A549 (cell line): Measurements from ENCODE around the gene CD68. TPM values are rescaled to one million over a fixed set of nuclear protein-coding genes. Genes with fewer than 3 reads are reported as not detected.

Experiments
- ATAC-seq, 2 experiments: fragments of 200-7000 bp in 1 of 2; fragments of >200 bp in 1 of 2; cut with Nextera tagmentation in 1 of 2; cut with Tn5 transposase in 1 of 2; 3 replicates each; pipeline versions ENCODE4 v1.8.0 to v1.9.1; 2018 to 2020; ENCODE audit warnings: mild to moderate bottlenecking in 1 of 2, moderate library complexity in 1 of 2
- CTCF ChIA-PET: fragments of 300-600 bp; sonication (Branson Sonifier 250); formaldehyde crosslinking; extraction: SDS; loops from one replicate; lab custom pipeline; 2021; ENCODE audit warnings: antibody characterized with exemption, inconsistent platforms; lab: Yijun Ruan, JAX
- POLR2A ChIA-PET: fragments of 350-600 bp; formaldehyde crosslinking; extraction: SDS; loops from one replicate; lab custom pipeline; 2021; ENCODE audit warnings: antibody characterized with exemption, inconsistent platforms; lab: Yijun Ruan, JAX
- DNase-seq, 2 experiments: peaks; one replicate each; pipeline versions ENCODE4 v3.0.0 to v3.0.0-alpha.2; 2011 to 2016; ENCODE audit warnings: low read depth in 1 of 2, low spot score in 1 of 2
- FAIRE-seq: peaks from 2 replicates; lab custom pipeline; 2011; peaks lifted over from hg19 to GRCh38; lab: Jason Lieb, UNC
- H3K27ac ChIP-seq, 2 experiments: fragments of >200 bp; sonication (Bioruptor Twin); formaldehyde crosslinking; 3 replicates each; pipeline ENCODE4 v1.5.1; 2016 to 2017
- H3K4me1 ChIP-seq: fragments of >200 bp; sonication (Bioruptor Twin); formaldehyde crosslinking; 3 replicates; pipeline ENCODE4 v1.6.1; 2016
- H3K4me2 ChIP-seq: fragments of >200 bp; sonication (Bioruptor Twin); formaldehyde crosslinking; 3 replicates; pipeline ENCODE4 v1.6.1; 2016
- H3K4me3 ChIP-seq: fragments of >200 bp; sonication (Bioruptor Twin); formaldehyde crosslinking; 3 replicates; pipeline ENCODE4 v1.5.1; 2016
- H3K9me3 ChIP-seq: fragments of >200 bp; sonication (Bioruptor Twin); formaldehyde crosslinking; 3 replicates; pipeline ENCODE4 v1.6.1; 2016
- ATOH8 ChIP-seq: fragments of 250-450 bp; sonication (Bioruptor Pico); IDR thresholded peaks from 2 replicates; pipeline ENCODE4 v1.5.0; 2020; ENCODE audit warnings: low read depth, mild to moderate bottlenecking, moderate library complexity
- CBX8 ChIP-seq: fragments of 200-600 bp; sonication (generic); IDR thresholded peaks from 2 replicates; pipeline ENCODE4 v1.6.1; 2016
- CHD4 ChIP-seq: fragments of 200-600 bp; sonication (generic); IDR thresholded peaks from 2 replicates; pipeline ENCODE4 v1.6.1; 2016; ENCODE audit warnings: antibody characterized with exemption, mild to moderate bottlenecking, borderline replicate concordance
- EHMT2 ChIP-seq: fragments of 200-600 bp; sonication (generic); IDR thresholded peaks from 2 replicates; pipeline ENCODE4 v1.6.1; 2016; ENCODE audit warnings: antibody characterized with exemption, low read depth, mild to moderate bottlenecking, moderate library complexity
- ELK1 ChIP-seq: fragments of 150-350 bp; IDR thresholded peaks from 2 replicates; pipeline ENCODE4 v1.6.1; 2014; ENCODE audit warnings: low read depth, mild to moderate bottlenecking, low read length
- EP300 ChIP-seq, 2 experiments: fragments of >200 bp; sonication (Bioruptor Twin); formaldehyde crosslinking; IDR thresholded peaks; 2 replicates in 1 of 2; 3 replicates in 1 of 2; pipeline ENCODE4 v1.6.1; 2016 to 2017
- ESRRA ChIP-seq: fragments of 150-350 bp; IDR thresholded peaks from 2 replicates; pipeline ENCODE4 v1.6.1; 2014; ENCODE audit warnings: mild to moderate bottlenecking, low read length, borderline replicate concordance
- FOSL2 ChIP-seq, 2 experiments: fragments of 450-650 bp in 1 of 2; fragments of >200 bp in 1 of 2; sonication (Bioruptor Twin) in 1 of 2; formaldehyde crosslinking; IDR thresholded peaks; 2 replicates each; pipeline versions ENCODE4 v1.5.0 to v1.6.1; 2016 to 2020; ENCODE audit warnings: mild to moderate bottlenecking in 1 of 2, moderate library complexity in 1 of 2
- HDAC2 ChIP-seq: fragments of 200-600 bp; sonication (generic); IDR thresholded peaks from 2 replicates; pipeline ENCODE4 v1.6.1; 2016
- KDM1A ChIP-seq: fragments of 200-600 bp; sonication (generic); IDR thresholded peaks from 2 replicates; pipeline ENCODE4 v1.6.1; 2016; ENCODE audit warnings: low read depth, mild to moderate bottlenecking
- MAX ChIP-seq: IDR thresholded peaks from 2 replicates; pipeline ENCODE4 v1.6.1; 2012
- NFE2L2 ChIP-seq: fragments of 150-350 bp; conservative IDR thresholded peaks from 2 replicates; pipeline ENCODE4 v1.6.1; 2014; ENCODE audit warnings: low read length
- NR3C1 ChIP-seq: fragments of >200 bp; sonication (Bioruptor Twin); formaldehyde crosslinking; IDR thresholded peaks from 3 replicates; pipeline ENCODE4 v1.6.1; 2017
- PHF8 ChIP-seq: fragments of 200-600 bp; sonication (generic); IDR thresholded peaks from 2 replicates; pipeline ENCODE4 v1.6.1; 2016; ENCODE audit warnings: low read depth, mild to moderate bottlenecking, antibody characterized with exemption, moderate library complexity, borderline replicate concordance
- POLR2AphosphoS2 ChIP-seq: conservative IDR thresholded peaks from 2 replicates; pipeline ENCODE4 v1.6.1; 2012; ENCODE audit warnings: low read length, improper control_type of control experiment, inconsistent platforms
- REST ChIP-seq: fragments of 200-600 bp; sonication (generic); IDR thresholded peaks from 2 replicates; pipeline ENCODE4 v1.6.1; 2016; ENCODE audit warnings: antibody characterized with exemption, mild to moderate bottlenecking, moderate library complexity
- SMC3 ChIP-seq: fragments of >200 bp; sonication (Bioruptor Twin); formaldehyde crosslinking; IDR thresholded peaks from 3 replicates; pipeline ENCODE4 v1.6.1; 2018; ENCODE audit warnings: inconsistent platforms
- ZSCAN20 ChIP-seq: fragments of 250-450 bp; sonication (Bioruptor Pico); IDR thresholded peaks from 2 replicates; pipeline ENCODE4 v1.8.0; 2022; ENCODE audit warnings: mild to moderate bottlenecking, moderate library complexity
- WGBS: methylation state at CpG from one replicate; pipeline ENCODE4 v1.1.6; 2017; ENCODE audit errors: missing lambda C conversion rate; 5-methylcytosine and 5-hydroxymethylcytosine counted together
- polyA plus RNA-seq, 4 experiments: library from polyadenylated mRNA; depleted of rRNA in 3 of 4; stranded (reverse); fragments of >200 nt; fragmentation: RNase III in 1 of 4; extraction: RNeasy Plus Mini Kit Qiagen cat#74134 plus additional on column Dnase treatment in 1 of 4; gene quantifications; 2 replicates in 3 of 4; 3 replicates in 1 of 4; pipeline ENCODE4 v1.2.3, GENCODE V29; 2011 to 2017
- TF ChIP-seq, protein P1 (sequence below): fragments of 450-650 bp; IDR thresholded peaks from 2 replicates; pipeline ENCODE4 v1.6.1; 2014; ENCODE audit warnings: antibody characterized with exemption
- TF ChIP-seq, protein P2 (sequence below): IDR thresholded peaks from 2 replicates; pipeline ENCODE4 v1.6.1; 2012; ENCODE audit warnings: low read depth, borderline replicate concordance
- TF ChIP-seq, protein P3 (sequence below): fragments of >200 bp; sonication (Bioruptor Twin); formaldehyde crosslinking; IDR thresholded peaks from 2 replicates; pipeline ENCODE4 v1.6.1; 2016

The CD68 gene
- polyA plus RNA-seq, 2 of the 4 experiments (the other 2 are of a cell fraction), result 9.8 to 17.7 TPM

DNA sequence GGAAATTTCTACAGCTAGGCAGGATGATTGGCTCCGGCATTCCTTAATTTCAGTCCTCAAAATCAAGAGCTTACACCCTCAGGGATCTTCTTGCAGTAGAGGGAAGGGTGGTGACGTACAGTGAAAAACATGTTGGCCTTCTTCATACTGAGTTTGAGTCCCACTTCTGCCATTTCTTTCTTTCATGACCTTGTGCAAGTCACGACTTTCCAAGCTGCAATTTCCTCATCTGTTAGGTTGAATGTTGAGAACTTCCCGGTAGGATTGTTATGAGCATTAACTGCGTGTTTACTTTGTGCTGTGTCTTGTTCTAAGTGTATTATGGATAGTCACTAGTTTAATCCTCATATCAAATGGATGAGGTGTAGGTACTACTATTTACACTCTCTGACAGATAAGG lies 9.9 kb upstream of the CD68 start:
- Histone ChIP-seq H3K4me3 (no peak overlapping the region), H3K4me1 (peaks cover 8% of the 10 kb centered on the region), H3K9me3 (no peaks in the 10 kb centered on the region), H3K4me2 (no peak overlapping the region), H3K27ac (no peak overlapping the region)
- TF ChIP-seq KDM1A (no peak), NR3C1 (no peak), SMC3 (no peak), ATOH8 (CRISPR knock-in tag) (no peak), NFE2L2 (no peak), EHMT2 (no peak), CHD4 (no peak), ZSCAN20 (CRISPR knock-in tag) (no peak), PHF8 (no peak), ESRRA (no peak)
- TF ChIP-seq, protein P1, sequence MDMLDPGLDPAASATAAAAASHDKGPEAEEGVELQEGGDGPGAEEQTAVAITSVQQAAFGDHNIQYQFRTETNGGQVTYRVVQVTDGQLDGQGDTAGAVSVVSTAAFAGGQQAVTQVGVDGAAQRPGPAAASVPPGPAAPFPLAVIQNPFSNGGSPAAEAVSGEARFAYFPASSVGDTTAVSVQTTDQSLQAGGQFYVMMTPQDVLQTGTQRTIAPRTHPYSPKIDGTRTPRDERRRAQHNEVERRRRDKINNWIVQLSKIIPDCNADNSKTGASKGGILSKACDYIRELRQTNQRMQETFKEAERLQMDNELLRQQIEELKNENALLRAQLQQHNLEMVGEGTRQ, result no peak
- TF ChIP-seq, protein P2, sequence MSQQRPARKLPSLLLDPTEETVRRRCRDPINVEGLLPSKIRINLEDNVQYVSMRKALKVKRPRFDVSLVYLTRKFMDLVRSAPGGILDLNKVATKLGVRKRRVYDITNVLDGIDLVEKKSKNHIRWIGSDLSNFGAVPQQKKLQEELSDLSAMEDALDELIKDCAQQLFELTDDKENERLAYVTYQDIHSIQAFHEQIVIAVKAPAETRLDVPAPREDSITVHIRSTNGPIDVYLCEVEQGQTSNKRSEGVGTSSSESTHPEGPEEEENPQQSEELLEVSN, result no peak
- FAIRE-seq (peak; percentile 63), DNase-seq (no peak), ATAC-seq (no peak)
- POLR2A ChIA-PET, result interaction anchor here (0.9 to 2.5 kb wide), 4 partner anchors 8 to 118 kb away, joined by 3 to 10 read pairs (median 5); partner anchors contain the start of genes CD68, POLR2A and TP53
- CTCF ChIA-PET, result interaction anchor here (0.7 to 4.3 kb wide), 7 partner anchors 9 to 223 kb away, joined by 3 to 48 read pairs (median 4); partner anchors contain the start of genes DNAH2 and SENP3
- 92% methylated on average over 5 of the region's 5 CpGs for WGBS

- H3K4me3 ChIP-seq, result no peak overlapping the region
- TF ChIP-seq EP300 (IDR thresholded peaks at IDR 0.05), result no peak
- TF ChIP-seq, protein P3, sequence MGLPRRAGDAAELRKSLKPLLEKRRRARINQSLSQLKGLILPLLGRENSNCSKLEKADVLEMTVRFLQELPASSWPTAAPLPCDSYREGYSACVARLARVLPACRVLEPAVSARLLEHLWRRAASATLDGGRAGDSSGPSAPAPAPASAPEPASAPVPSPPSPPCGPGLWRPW, result no peak
- no peak for TF ChIP-seq FOSL2 (IDR thresholded peaks at IDR 0.05)
- no peak for TF ChIP-seq FOSL2 (CRISPR knock-in tag; IDR thresholded peaks at IDR 0.05)
- no peak for TF ChIP-seq EHMT2
- TF ChIP-seq CHD4, result no peak
- no peak for TF ChIP-seq HDAC2
- TF ChIP-seq CBX8, result no peak
- TF ChIP-seq REST, result no peak
- TF ChIP-seq ELK1, result no peak
- no peak for TF ChIP-seq MAX
- TF ChIP-seq POLR2AphosphoS2, result no peak
- ChIA-PET POLR2A (interaction anchor here (0.9 to 2.5 kb wide), 3 partner anchors 9 to 117 kb away, joined by 3 to 10 read pairs (median 7); partner anchors contain the start of genes POLR2A and TP53), CTCF (interaction anchor here (0.6 to 4.3 kb wide), 8 partner anchors 9 to 224 kb away, joined by 3 to 48 read pairs (median 4); partner anchors contain the start of genes DNAH2 and SENP3)
- no peak overlapping the region for H3K27ac ChIP-seq
- H3K4me1 ChIP-seq, result peaks cover 16% of the 10 kb centered on the region
- DNase-seq, result no peak
- no peak overlapping the region for H3K4me2 ChIP-seq
- H3K9me3 ChIP-seq, result no peaks in the 10 kb centered on the region
- ATAC-seq, result no peak
- WGBS, result 91% methylated on average over 10 of the region's 10 CpGs
- FAIRE-seq, result no peak
Measured at GRCh38 chr17:7570351-7570750, 9.1 kb upstream of the CD68 start.
